SK-N-SH treated with all-trans-retinoic acid at 6 μM for 48 hours (cell line): ENCODE results near the gene TTC23.

Experiments used
- ARNTL ChIP-seq: fragments of 450-650 bp; formaldehyde crosslinking; IDR thresholded peaks from 2 replicates; pipeline ENCODE4 v1.5.0; 2020; ENCODE audit warnings: low read depth, mild to moderate bottlenecking, moderate library complexity, borderline replicate concordance
- CSDC2 ChIP-seq: fragments of 250-450 bp; sonication (Bioruptor Pico); IDR thresholded peaks from 2 replicates; pipeline ENCODE4 v1.5.0; 2020; ENCODE audit warnings: mild to moderate bottlenecking, moderate library complexity
- CSRNP3 ChIP-seq: fragments of 250-450 bp; sonication (Bioruptor Pico); IDR thresholded peaks from 2 replicates; pipeline ENCODE4 v1.5.1; 2021; ENCODE audit warnings: mild to moderate bottlenecking, moderate library complexity
- ESRRG ChIP-seq: fragments of 250-450 bp; sonication (Bioruptor Pico); IDR thresholded peaks from 2 replicates; pipeline ENCODE4 v1.6.1; 2021; ENCODE audit warnings: mild to moderate bottlenecking
- GLIS3 ChIP-seq: fragments of 250-450 bp; sonication (Bioruptor Pico); IDR thresholded peaks from 2 replicates; pipeline ENCODE4 v1.5.0; 2020; ENCODE audit warnings: mild to moderate bottlenecking, moderate library complexity
- PATZ1 ChIP-seq: fragments of 250-450 bp; sonication (Bioruptor Pico); IDR thresholded peaks from 2 replicates; pipeline ENCODE4 v1.8.0; 2020; ENCODE audit warnings: mild to moderate bottlenecking, moderate library complexity, borderline replicate concordance
- PPARA ChIP-seq: fragments of 250-450 bp; sonication (Bioruptor Pico); IDR thresholded peaks from 2 replicates; pipeline ENCODE4 v1.5.0; 2020; ENCODE audit warnings: mild to moderate bottlenecking, borderline replicate concordance
- TOX ChIP-seq: fragments of 250-450 bp; sonication (Bioruptor Pico); IDR thresholded peaks from 2 replicates; pipeline ENCODE4 v1.8.0; 2021; ENCODE audit warnings: mild to moderate bottlenecking, moderate library complexity, borderline replicate concordance
- ZFP3 ChIP-seq: fragments of 250-450 bp; sonication (Bioruptor Pico); IDR thresholded peaks from 2 replicates; pipeline ENCODE4 v1.5.0; 2020; ENCODE audit warnings: mild to moderate bottlenecking, moderate library complexity
- ZFP30 ChIP-seq: fragments of 450-650 bp; formaldehyde crosslinking; IDR thresholded peaks from 2 replicates; pipeline ENCODE4 v1.5.0; 2022; ENCODE audit warnings: mild to moderate bottlenecking, moderate library complexity
- TF ChIP-seq, protein P1 (sequence below): fragments of 250-450 bp; sonication (Bioruptor Pico); IDR thresholded peaks from 2 replicates; pipeline ENCODE4 v1.5.1; 2020; ENCODE audit warnings: low read depth, mild to moderate bottlenecking, moderate library complexity

- TF ChIP-seq PATZ1 (CRISPR knock-in tag) (no peak), ARNTL (no peak), CSDC2 (CRISPR knock-in tag) (no peak), CSRNP3 (CRISPR knock-in tag) (no peak), ZFP3 (CRISPR knock-in tag) (no peak), PPARA (CRISPR knock-in tag) (no peak), ZFP30 (CRISPR knock-in tag) (no peak), TOX (CRISPR knock-in tag) (no peak), GLIS3 (CRISPR knock-in tag) (no peak), ESRRG (CRISPR knock-in tag) (no peak)
- TF ChIP-seq, protein P1, sequence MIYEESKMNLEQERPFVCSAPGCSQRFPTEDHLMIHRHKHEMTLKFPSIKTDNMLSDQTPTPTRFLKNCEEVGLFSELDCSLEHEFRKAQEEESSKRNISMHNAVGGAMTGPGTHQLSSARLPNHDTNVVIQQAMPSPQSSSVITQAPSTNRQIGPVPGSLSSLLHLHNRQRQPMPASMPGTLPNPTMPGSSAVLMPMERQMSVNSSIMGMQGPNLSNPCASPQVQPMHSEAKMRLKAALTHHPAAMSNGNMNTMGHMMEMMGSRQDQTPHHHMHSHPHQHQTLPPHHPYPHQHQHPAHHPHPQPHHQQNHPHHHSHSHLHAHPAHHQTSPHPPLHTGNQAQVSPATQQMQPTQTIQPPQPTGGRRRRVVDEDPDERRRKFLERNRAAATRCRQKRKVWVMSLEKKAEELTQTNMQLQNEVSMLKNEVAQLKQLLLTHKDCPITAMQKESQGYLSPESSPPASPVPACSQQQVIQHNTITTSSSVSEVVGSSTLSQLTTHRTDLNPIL (CRISPR knock-in tag), result no peak
Observed at GRCh38 chr15:99187936-99188335, 61.4 kb downstream of the TTC23 start.
